GM12865 (cell line): ENCODE data around the gene CDIPT.
"Not testable (repeated sequence)": the region's sequence is repeated elsewhere in the genome, so short reads cannot be mapped to it uniquely, and the experiment has no call there.

Experiments
- DNase-seq: peaks from one replicate; pipeline ENCODE4 v3.0.0; 2010; ENCODE audit warnings: low read depth
- H3K4me3 ChIP-seq: 2 replicates; pipeline ENCODE4 v1.5.1; 2011; ENCODE audit warnings: mild to moderate bottlenecking, low read depth, low read length, control low read depth
- CTCF ChIP-seq: IDR thresholded peaks from 2 replicates; pipeline ENCODE4 v1.5.1; 2011; ENCODE audit warnings: low read length, control low read depth, low read depth, inconsistent platforms; ENCODE audit not compliant: insufficient read depth; ENCODE audit errors: missing control alignments

CDIPT gene

DNA sequence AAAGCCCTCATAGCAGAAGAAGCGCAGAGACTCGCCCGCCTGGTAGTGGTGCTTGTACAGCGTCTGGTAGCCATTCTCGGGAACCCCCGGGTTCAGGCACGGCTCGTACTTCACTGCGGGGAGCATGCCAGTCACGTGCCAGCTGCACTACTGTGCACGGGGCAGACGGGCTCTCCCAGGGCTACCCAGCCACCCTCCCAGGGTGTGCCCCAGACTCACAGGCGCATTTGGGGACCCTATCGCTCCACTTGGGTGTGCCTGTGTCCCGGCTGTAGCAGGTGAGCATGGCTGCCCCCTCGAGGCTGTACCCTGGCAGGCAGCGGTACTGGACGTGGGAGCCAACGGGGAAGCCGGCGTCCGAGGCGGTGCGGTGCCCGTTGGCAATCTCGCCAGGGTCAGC is 10.3 kb upstream of the CDIPT start:
- TF ChIP-seq CTCF, result no peak
- no peak overlapping the region for H3K4me3 ChIP-seq
- DNase-seq, result no peak

DNA sequence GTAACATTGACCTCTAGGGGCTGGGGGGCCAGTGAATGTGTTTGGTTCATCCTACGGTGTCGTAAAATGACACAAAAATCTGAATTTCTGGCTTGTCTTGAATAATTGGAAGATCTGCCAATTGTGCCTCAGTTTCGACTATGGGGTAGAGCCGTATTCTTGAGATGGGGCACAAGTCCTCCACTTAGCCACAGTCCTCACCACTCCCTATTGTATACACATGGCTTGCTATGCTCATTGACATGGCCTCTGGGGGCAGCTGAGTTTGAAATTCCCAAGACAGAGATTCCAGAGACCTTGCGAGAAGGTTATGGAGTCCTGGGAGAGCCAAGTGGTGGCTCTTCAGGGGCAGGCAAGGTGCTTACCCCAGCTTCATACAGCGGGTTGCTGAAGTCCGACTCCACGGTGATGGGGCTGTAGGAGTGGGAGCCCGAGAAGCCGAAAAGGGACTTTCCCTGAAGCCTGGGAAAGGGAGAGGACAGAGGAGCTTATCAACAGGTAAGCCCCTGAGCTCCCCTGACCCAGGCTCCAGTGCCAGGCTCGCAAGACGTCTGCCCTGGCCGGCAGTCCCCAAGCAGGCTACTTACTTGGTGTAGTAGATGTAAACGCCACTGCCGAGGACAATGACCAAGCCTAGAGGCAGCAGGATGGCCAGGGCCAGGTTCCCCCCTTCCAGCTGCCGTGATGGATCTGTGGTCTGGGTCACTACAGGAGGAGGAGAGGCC is 9.0 kb upstream of the CDIPT start:
- no peak for DNase-seq
- H3K4me3 ChIP-seq, result no peak overlapping the region
- no peak for TF ChIP-seq CTCF

DNA sequence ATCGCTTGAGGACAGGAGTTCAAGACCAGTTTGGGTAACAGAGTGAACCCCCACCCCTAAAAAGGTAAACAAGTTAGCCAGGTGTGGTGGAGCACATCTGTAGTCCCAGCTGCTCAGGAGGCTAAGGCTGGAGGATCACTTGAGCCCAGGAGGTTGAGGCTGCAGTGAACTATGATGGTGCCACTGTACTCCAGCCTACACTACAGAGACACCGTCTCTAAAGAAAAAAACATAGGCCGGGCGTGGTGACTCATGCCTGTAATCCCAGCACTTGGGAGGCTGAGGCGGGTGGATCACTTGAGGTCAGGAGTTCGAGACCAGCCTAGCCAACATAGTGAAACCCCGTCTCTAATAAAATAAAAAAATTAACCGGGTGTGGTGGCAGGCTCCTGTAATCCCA is 6.0 kb upstream of the CDIPT start:
- DNase-seq, H3K4me3 ChIP-seq: not testable (repeated sequence)

- no peak for TF ChIP-seq CTCF
- DNase-seq, result no peak
These were observed 5.5 kb upstream of the CDIPT start for GRCh38 chr16:29868396-29869009.

GRCh38 chr16:29864205-29864604 is 1.2 kb upstream of the CDIPT start:
- no peak for DNase-seq
- no peak overlapping the region for H3K4me3 ChIP-seq
- no peak for TF ChIP-seq CTCF

More at GRCh38 chr16:29868396-29869009, 5.5 kb upstream of the CDIPT start:
- no peak overlapping the region for H3K4me3 ChIP-seq

- no peak for DNase-seq
- no peak for TF ChIP-seq CTCF
- H3K4me3 ChIP-seq, result no peak overlapping the region
These were observed 601 bp upstream of the CDIPT start for GRCh38 chr16:29863669-29863984.

DNA sequence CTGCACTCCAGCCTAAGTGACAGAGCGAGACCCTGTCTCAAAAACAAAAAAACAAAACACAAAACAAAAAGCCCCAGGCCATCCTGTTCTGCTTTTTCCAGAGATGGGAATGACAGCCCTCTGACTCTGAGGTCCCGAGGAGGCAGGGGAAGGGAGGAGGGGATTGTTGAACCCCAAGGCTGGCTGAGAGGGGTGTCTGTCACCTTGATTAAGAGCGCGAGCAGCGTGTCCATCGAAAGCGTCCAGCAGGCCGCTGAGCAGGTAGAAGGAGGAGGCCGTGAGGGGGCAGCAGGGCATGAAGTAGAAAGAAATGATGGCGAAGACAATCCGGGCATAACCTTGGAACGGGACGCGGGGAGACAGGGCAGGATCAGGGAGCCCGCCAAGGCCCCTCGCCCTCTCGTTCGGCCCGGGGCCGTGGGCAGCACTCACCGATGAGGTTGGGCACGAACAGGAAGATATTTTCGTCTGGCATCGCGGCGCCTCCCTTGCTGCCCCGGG is 593 bp downstream of the CDIPT start:
- no peak for TF ChIP-seq CTCF
- DNase-seq, result peak; percentile 10
- peak overlapping the region; percentile 60 for H3K4me3 ChIP-seq
